Nephron progenitor cell (in vitro differentiated cells): ENCODE measurements around the gene ATP2B1.

Source experiments
- DNase-seq: peaks from one replicate; pipeline ENCODE4 v3.0.0; 2021
- H3K27ac Mint-ChIP-seq: 2 replicates; pipeline ENCODE4 v1.8.0; 2021; ENCODE audit warnings: mild to moderate bottlenecking, moderate library complexity, mixed read lengths
- H3K27me3 Mint-ChIP-seq: 2 replicates; pipeline ENCODE4 v1.8.0; 2021; ENCODE audit warnings: mild to moderate bottlenecking, low read depth, mixed read lengths; ENCODE audit not compliant: poor library complexity
- H3K36me3 Mint-ChIP-seq: 2 replicates; pipeline ENCODE4 v1.8.0; 2021; ENCODE audit warnings: low read depth, mixed read lengths
- H3K4me1 Mint-ChIP-seq: 2 replicates; pipeline ENCODE4 v1.8.0; 2021; ENCODE audit warnings: mixed read lengths
- H3K4me3 Mint-ChIP-seq: 2 replicates; pipeline ENCODE4 v1.8.0; 2021; ENCODE audit warnings: mild to moderate bottlenecking, moderate library complexity, mixed read lengths
- H3K9me3 Mint-ChIP-seq: 2 replicates; pipeline ENCODE4 v1.8.0; 2021; ENCODE audit warnings: mild to moderate bottlenecking, moderate library complexity, mixed read lengths
- CTCF ChIP-seq: fragments of 200-600 bp; sonication (generic); IDR thresholded peaks from 2 replicates; pipeline ENCODE4 v1.5.0; 2021; ENCODE audit warnings: antibody characterized with exemption

ATP2B1 gene

GRCh38 chr12:89697296-89697695 is 11.3 kb downstream of the ATP2B1 start:
- H3K27ac Mint-ChIP-seq, result no peak overlapping the region
- no peaks in the 10 kb centered on the region for H3K9me3 Mint-ChIP-seq
- TF ChIP-seq CTCF, result no peak
- peaks cover 25% of the 10 kb centered on the region for H3K4me1 Mint-ChIP-seq
- H3K27me3 Mint-ChIP-seq, result no peaks in the 10 kb centered on the region
- no peaks in the 10 kb centered on the region for H3K36me3 Mint-ChIP-seq
- no peak for DNase-seq
- H3K4me3 Mint-ChIP-seq, result no peak overlapping the region

DNA sequence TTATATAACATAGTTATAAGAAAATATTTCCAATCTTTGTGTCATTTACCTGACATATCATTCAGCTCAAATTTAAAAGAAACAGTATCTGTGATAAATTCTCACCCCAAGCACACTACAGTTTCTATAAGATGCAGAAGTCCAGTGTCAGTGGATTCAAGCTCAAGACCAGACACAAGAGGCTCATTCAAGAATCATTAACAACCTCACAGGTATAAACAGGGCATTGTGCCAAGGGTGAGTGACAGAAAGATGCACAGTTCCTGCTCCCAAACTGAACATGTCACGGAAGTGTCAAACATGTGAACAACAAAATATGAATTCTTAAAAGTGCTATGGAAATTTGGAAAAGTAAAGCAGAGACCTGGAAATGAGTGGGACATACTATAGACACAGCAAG is 12.8 kb downstream of the ATP2B1 start:
- no peak overlapping the region for H3K27ac Mint-ChIP-seq
- H3K4me3 Mint-ChIP-seq, result no peak overlapping the region
- no peak for DNase-seq
- H3K4me1 Mint-ChIP-seq, result peaks cover 26% of the 10 kb centered on the region
- no peaks in the 10 kb centered on the region for H3K36me3 Mint-ChIP-seq
- no peaks in the 10 kb centered on the region for H3K27me3 Mint-ChIP-seq
- TF ChIP-seq CTCF, result no peak
- no peaks in the 10 kb centered on the region for H3K9me3 Mint-ChIP-seq

DNA sequence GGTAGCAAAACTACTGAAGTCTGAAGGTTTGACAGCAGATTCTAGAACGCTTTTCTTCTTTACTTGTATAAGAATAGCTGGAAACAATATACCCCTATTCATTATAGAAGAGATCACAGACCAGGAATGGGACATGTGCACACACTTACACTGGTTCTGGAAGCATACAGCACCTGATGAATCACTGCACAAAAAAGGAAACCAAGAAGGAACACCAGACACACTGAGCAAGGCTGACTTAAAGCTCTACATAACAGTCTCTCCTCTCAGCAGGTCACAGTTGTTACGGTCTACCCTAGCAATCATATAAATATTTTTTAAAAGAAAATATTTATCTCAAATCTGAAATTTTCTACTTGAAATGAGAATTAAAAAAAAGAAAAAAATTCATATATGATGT is 13.5 kb downstream of the ATP2B1 start:
- H3K4me1 Mint-ChIP-seq, result peaks cover 24% of the 10 kb centered on the region

GRCh38 chr12:89694542-89694941 is 14.1 kb downstream of the ATP2B1 start:
- no peaks in the 10 kb centered on the region for H3K36me3 Mint-ChIP-seq
- no peaks in the 10 kb centered on the region for H3K27me3 Mint-ChIP-seq
- no peaks in the 10 kb centered on the region for H3K9me3 Mint-ChIP-seq
- DNase-seq, result no peak
- H3K4me3 Mint-ChIP-seq, result no peak overlapping the region
- peaks cover 22% of the 10 kb centered on the region for H3K4me1 Mint-ChIP-seq
- no peak for TF ChIP-seq CTCF
- H3K27ac Mint-ChIP-seq, result no peak overlapping the region

More for the DNA sequence above, 13.5 kb downstream of the ATP2B1 start:
- no peaks in the 10 kb centered on the region for H3K9me3 Mint-ChIP-seq
- no peak overlapping the region for H3K27ac Mint-ChIP-seq
- no peaks in the 10 kb centered on the region for H3K27me3 Mint-ChIP-seq
- no peak for DNase-seq
- no peaks in the 10 kb centered on the region for H3K36me3 Mint-ChIP-seq
- H3K4me3 Mint-ChIP-seq, result no peak overlapping the region
- TF ChIP-seq CTCF, result no peak

DNA sequence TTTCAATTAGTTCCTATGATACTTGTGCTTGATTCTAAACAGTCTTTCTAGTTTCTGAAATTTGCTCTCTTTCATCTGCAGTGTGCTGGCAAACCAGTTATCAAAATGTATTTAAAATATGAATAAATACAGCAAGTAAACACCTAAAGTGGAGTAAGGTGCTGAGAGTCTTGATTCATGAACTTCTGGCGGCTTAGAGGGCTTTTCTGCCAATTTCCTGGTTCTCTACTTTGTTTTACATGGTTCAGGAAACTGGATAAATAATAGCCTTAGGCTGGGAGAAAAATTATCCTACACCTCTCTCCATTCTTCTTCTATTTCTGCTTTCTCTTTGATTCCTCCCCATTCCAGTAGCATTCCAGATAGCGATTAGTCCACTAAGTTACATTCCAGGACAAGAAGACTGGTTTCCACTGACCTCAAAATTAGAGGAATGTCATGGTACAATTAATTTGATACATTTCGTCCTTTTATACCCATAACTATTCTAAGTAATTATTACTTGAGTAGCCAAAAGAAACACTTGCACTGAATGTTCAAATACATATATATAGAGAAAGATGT is 14.9 kb downstream of the ATP2B1 start:
- H3K9me3 Mint-ChIP-seq, result no peaks in the 10 kb centered on the region
- H3K4me1 Mint-ChIP-seq, result peaks cover 20% of the 10 kb centered on the region
- H3K4me3 Mint-ChIP-seq, result no peak overlapping the region
- no peak for TF ChIP-seq CTCF
- no peak overlapping the region for H3K27ac Mint-ChIP-seq
- no peak for DNase-seq
- H3K36me3 Mint-ChIP-seq, result no peaks in the 10 kb centered on the region
- no peaks in the 10 kb centered on the region for H3K27me3 Mint-ChIP-seq

- Mint-ChIP-seq H3K4me1 (peaks cover 20% of the 10 kb centered on the region), H3K4me3 (no peak overlapping the region), H3K27me3 (no peaks in the 10 kb centered on the region), H3K27ac (no peak overlapping the region), H3K9me3 (no peaks in the 10 kb centered on the region), H3K36me3 (no peaks in the 10 kb centered on the region)
- no peak for DNase-seq
- no peak for TF ChIP-seq CTCF
These were observed 16.2 kb downstream of the ATP2B1 start for GRCh38 chr12:89692439-89692838.
